B cell (primary cell): Measurements from ENCODE around the gene HSF4. TPM values are rescaled to one million over a fixed set of nuclear protein-coding genes. Genes with fewer than 3 reads are reported as not detected.
A peak's percentile ranks its signal among the peaks of the same experiment; 100 is the strongest.

Experiments
- ATAC-seq: fragments of 200-7000 bp; cut with Tn5 transposase; one replicate; pipeline ENCODE4 v1.10.0; 2021; ENCODE audit warnings: low read depth, mild to moderate bottlenecking, moderate number of reproducible peaks, moderate library complexity
- CTCF ChIA-PET: fragments of 350-600 bp; sonication (Branson Sonifier 250); formaldehyde crosslinking; loops from one replicate; lab custom pipeline; 2021; ENCODE audit warnings: antibody characterized with exemption, inconsistent platforms; lab: Charles Lee
- POLR2A ChIA-PET: fragments of 350-600 bp; sonication (Branson Sonifier 250); formaldehyde crosslinking; loops from one replicate; lab custom pipeline; 2021; ENCODE audit warnings: antibody characterized with exemption; lab: Charles Lee
- DNase-seq: peaks from one replicate; pipeline ENCODE4 v3.0.0; 2013
- H2AFZ ChIP-seq: 2 replicates; pipeline ENCODE4 v1.6.1; 2012; ENCODE audit warnings: mild to moderate bottlenecking, low read depth, low read length; ENCODE audit not compliant: insufficient read depth, poor library complexity, severe bottlenecking
- H3K27ac ChIP-seq, 2 donors: 1 replicate in 1 of 2; 2 replicates in 1 of 2; pipeline ENCODE4 v1.5.1; 2012 to 2013; ENCODE audit warnings: low read length in 2 of 2, mild to moderate bottlenecking in 2 of 2, moderate library complexity in 1 of 2
- H3K27me3 ChIP-seq, 4 experiments: fragments of 200-600 bp in 1 of 4; sonication (generic) in 1 of 4; replicated peaks in 1 of 4; 1 replicate in 2 of 4; 2 replicates in 2 of 4; pipeline versions ENCODE4 v1.6.1 to v1.7.0; 2013 to 2016; ENCODE audit warnings: low read length in 3 of 4, mild to moderate bottlenecking in 2 of 4, mixed read lengths in 1 of 4, moderate library complexity in 1 of 4; ENCODE audit not compliant: insufficient read depth in 4 of 4, control insufficient read depth in 3 of 4; ENCODE audit errors: control extremely low read depth in 1 of 4
- H3K36me3 ChIP-seq, 2 experiments: replicated peaks in 1 of 2; 1 replicate in 1 of 2; 2 replicates in 1 of 2; pipeline versions ENCODE4 v1.6.1 to v1.7.1; 2013; ENCODE audit warnings: low read length in 1 of 2; ENCODE audit not compliant: insufficient read depth in 2 of 2, control insufficient read depth in 1 of 2; ENCODE audit errors: control extremely low read depth in 1 of 2, extremely low read depth in 1 of 2
- H3K4me1 ChIP-seq, 2 donors: fragments of 200-600 bp in 1 of 2; sonication (generic) in 1 of 2; 1 replicate in 1 of 2; 2 replicates in 1 of 2; pipeline versions ENCODE4 v1.5.1 to v1.6.1; 2013 to 2017; ENCODE audit warnings: low read length in 2 of 2; ENCODE audit not compliant: control insufficient read depth in 2 of 2, insufficient read depth in 2 of 2
- H3K4me2 ChIP-seq: replicated peaks from 2 replicates; pipeline ENCODE3; 2012; ENCODE audit warnings: mild to moderate bottlenecking, low read depth, low read length; ENCODE audit not compliant: poor library complexity, severe bottlenecking
- H3K4me3 ChIP-seq, 5 experiments: fragments of 200-600 bp in 1 of 5; sonication (generic) in 1 of 5; 1 replicate in 3 of 5; 2 replicates in 2 of 5; pipeline versions ENCODE4 v1.5.1 to v1.7.0; 2011 to 2016; ENCODE audit warnings: low read length in 4 of 5, mild to moderate bottlenecking in 4 of 5, low read depth in 2 of 5, control low read depth in 1 of 5, moderate library complexity in 1 of 5; ENCODE audit not compliant: insufficient read depth in 1 of 5; ENCODE audit errors: control extremely low read depth in 1 of 5, extremely low read depth in 1 of 5
- H3K79me2 ChIP-seq: fragments of 200-600 bp; sonication (generic); one replicate; pipeline ENCODE4 v1.6.0; 2016; ENCODE audit warnings: low read length; ENCODE audit not compliant: control insufficient read depth, insufficient read depth
- H3K9ac ChIP-seq: fragments of 200-600 bp; sonication (generic); 2 replicates; pipeline ENCODE4 v1.6.1; 2017; ENCODE audit warnings: mild to moderate bottlenecking, low read length, moderate library complexity
- H3K9me3 ChIP-seq, 3 donors: one replicate each; pipeline versions ENCODE4 v1.6.1 to v1.7.1; 2013; ENCODE audit warnings: low read length in 2 of 3; ENCODE audit not compliant: control insufficient read depth in 2 of 3, insufficient read depth in 1 of 3; ENCODE audit errors: control extremely low read depth in 1 of 3
- H4K20me1 ChIP-seq: 2 replicates; pipeline ENCODE4 v1.6.0; 2012; ENCODE audit warnings: mild to moderate bottlenecking, low read length; ENCODE audit not compliant: insufficient read depth, control insufficient read depth, poor library complexity, severe bottlenecking
- H3K27ac Mint-ChIP-seq: one replicate; pipeline ENCODE4 v1.8.0; 2021; ENCODE audit warnings: mixed read lengths
- H3K27me3 Mint-ChIP-seq: one replicate; pipeline ENCODE4 v1.8.0; 2021; ENCODE audit warnings: mixed read lengths
- H3K4me1 Mint-ChIP-seq: one replicate; pipeline ENCODE4 v1.8.0; 2021; ENCODE audit warnings: mixed read lengths
- H3K4me3 Mint-ChIP-seq: one replicate; pipeline ENCODE4 v1.8.0; 2021; ENCODE audit warnings: mixed read lengths
- H3K9me3 Mint-ChIP-seq: one replicate; pipeline ENCODE4 v1.8.0; 2022; ENCODE audit warnings: mixed read lengths; ENCODE audit not compliant: insufficient read depth
- CTCF ChIP-seq: fragments of 200-600 bp; IDR thresholded peaks from one replicate; pipeline ENCODE4 v1.8.0; 2022; ENCODE audit warnings: antibody characterized with exemption, mild to moderate bottlenecking
- EZH2 ChIP-seq: IDR thresholded peaks from 2 replicates; pipeline ENCODE4 v1.6.1; 2012; ENCODE audit warnings: borderline replicate concordance, low read depth, mild to moderate bottlenecking, moderate library complexity, low read length; ENCODE audit not compliant: insufficient read depth, poor library complexity, severe bottlenecking
- WGBS: methylation state at CpG from one replicate; pipeline ENCODE4 v1.1.5; 2013; ENCODE audit warnings: missing lambda C conversion rate; ENCODE audit not compliant: insufficient coverage; 5-methylcytosine and 5-hydroxymethylcytosine counted together
- intact Hi-C: fragments of 100-400 bp; cut with micrococcal nuclease; formaldehyde crosslinking; loops from one replicate; pipeline ENCODE4 v1.10.0; 2022
- polyA plus RNA-seq: library from polyadenylated mRNA; depleted of rRNA; stranded (reverse); fragments of >200 nt; gene quantifications from 2 replicates; pipeline ENCODE4 v1.2.3, GENCODE V29; 2012
- total RNA-seq, 2 donors: library from RNA; stranded (reverse); fragments of 120-200 nt in 1 of 2; gene quantifications; 1 replicate in 1 of 2; 2 replicates in 1 of 2; pipeline versions ENCODE4 v1.2.3 to v1.2.4, GENCODE V29; 2013 to 2022

HSF4 gene
- total and polyA plus RNA-seq, 2 donors (not counting 1 experiment from before 2014, with no cell fraction given) = 11.9 to 12.2 TPM

- H3K4me1 Mint-ChIP-seq = peaks cover 39% of the 10 kb centered on the region
- H3K4me3 Mint-ChIP-seq = peak overlapping the region; percentile 92
- TF ChIP-seq EZH2 (no peak), CTCF (no peak)
- POLR2A ChIA-PET = interaction anchor here (2.2 kb wide), 1 partner anchor 32 kb away, joined by 4 read pairs; the partner anchor contains the start of gene TMEM208
- no peak overlapping the region for H3K27ac Mint-ChIP-seq
- intact Hi-C loops = no loop called here
- peaks cover 22 to 28% of the 10 kb centered on the region in 2 donors for H3K4me1 ChIP-seq
- 98% methylated on average over 4 of the region's 6 CpGs for WGBS
- H3K9me3 Mint-ChIP-seq = no peaks in the 10 kb centered on the region
- peaks cover 54% of the 10 kb centered on the region for H4K20me1 ChIP-seq
- no peak overlapping the region for H3K4me2 ChIP-seq
- no peak overlapping the region for H3K4me3 ChIP-seq
- peaks cover 0 to 49% of the 10 kb centered on the region in 2 experiments for H3K36me3 ChIP-seq
- ATAC-seq (no peak), DNase-seq (no peak)
- H3K27ac ChIP-seq = no peak overlapping the region
- H3K79me2 ChIP-seq = peaks cover 43% of the 10 kb centered on the region
- peaks cover 0 to 2% (median 0%) of the 10 kb centered on the region in 4 experiments for H3K27me3 ChIP-seq
- H2AFZ ChIP-seq = no peak overlapping the region
- no peak overlapping the region for H3K9ac ChIP-seq
- H3K27me3 Mint-ChIP-seq = no peaks in the 10 kb centered on the region
- peaks cover 0 to 5% (median 0%) of the 10 kb centered on the region in 3 donors for H3K9me3 ChIP-seq
- CTCF ChIA-PET = interaction anchor here (1.1 to 2.3 kb wide), 2 partner anchors 9 to 37 kb away, joined by 3 to 7 read pairs; no protein-coding TSS in a partner anchor
These were observed 29.7 kb downstream of the HSF4 start for GRCh38 chr16:67194260-67194659.

GRCh38 chr16:67195676-67196075 lies 31.1 kb downstream of the HSF4 start:
- intact Hi-C loops = no loop called here
- POLR2A ChIA-PET = no interaction called here
- Histone ChIP-seq H2AFZ (no peak overlapping the region), H3K4me3 (no peak overlapping the region), H3K9ac (no peak overlapping the region), H3K27me3 (no peaks in the 10 kb centered on the region), H3K4me1 (peaks cover 22 to 28% of the 10 kb centered on the region in 2 donors), H4K20me1 (peaks cover 54% of the 10 kb centered on the region), H3K36me3 (peaks cover 0 to 51% of the 10 kb centered on the region in 2 experiments), H3K4me2 (no peak overlapping the region), H3K27ac (no peak overlapping the region), H3K79me2 (peaks cover 43% of the 10 kb centered on the region), H3K9me3 (peaks cover 0 to 5% (median 0%) of the 10 kb centered on the region in 3 donors)
- H3K4me3 Mint-ChIP-seq = no peak overlapping the region
- no peaks in the 10 kb centered on the region for H3K9me3 Mint-ChIP-seq
- H3K27me3 Mint-ChIP-seq = no peaks in the 10 kb centered on the region
- peaks cover 39% of the 10 kb centered on the region for H3K4me1 Mint-ChIP-seq
- DNase-seq (no peak), ATAC-seq (no peak)
- CTCF ChIA-PET = interaction anchor here (0.5 to 2.3 kb wide), 3 partner anchors 11 to 252 kb away, joined by 3 to 7 read pairs (median 3); no protein-coding TSS in a partner anchor
- no peak for TF ChIP-seq CTCF
- no peak for TF ChIP-seq EZH2
- H3K27ac Mint-ChIP-seq = no peak overlapping the region
- 94% methylated on average over 5 of the region's 5 CpGs for WGBS
